NCI-H2227 (cell line): ENCODE results near the gene FAM13B.
"Not testable (repeated sequence)": the region's sequence is repeated elsewhere in the genome, so short reads cannot be mapped to it uniquely, and the experiment has no call there.

Experiments
- DNase-seq: peaks from one replicate; lab custom pipeline; 2025; ENCODE audit not compliant: unreplicated experiment; lab: John Stamatoyannopoulos, UW

The FAM13B gene

GRCh38 chr5:138032572-138033385, at the start of gene FAM13B:
FAM13B (minus strand) TSS chr5:138033079; CDS start chr5:138019111, 13,968 bp downstream.
- DNase-seq = peak; percentile 81

- no peak for DNase-seq
These were observed 49.2 kb upstream of the FAM13B start for GRCh38 chr5:138082033-138082432.

- no peak for DNase-seq
These were observed 45.2 kb upstream of the FAM13B start for GRCh38 chr5:138078006-138078643.

GRCh38 chr5:138077064-138077696, 44.3 kb upstream of the FAM13B start:
- DNase-seq = peak; percentile 69

GRCh38 chr5:138070026-138070425, 37.1 kb upstream of the FAM13B start:
- not testable (repeated sequence) for DNase-seq

GRCh38 chr5:138068742-138069600, 36.1 kb upstream of the FAM13B start:
- peak; percentile 11 for DNase-seq

GRCh38 chr5:138067945-138068344, 35.1 kb upstream of the FAM13B start:
- DNase-seq = no peak

- DNase-seq = no peak
These were observed 32.2 kb upstream of the FAM13B start for GRCh38 chr5:138065102-138065501.

GRCh38 chr5:138064526-138064925, 31.6 kb upstream of the FAM13B start:
- no peak for DNase-seq

GRCh38 chr5:138054847-138055558, 22.1 kb upstream of the FAM13B start:
- DNase-seq = peak; percentile 72

GRCh38 chr5:138054206-138054605, 21.3 kb upstream of the FAM13B start:
- DNase-seq = no peak

- DNase-seq = no peak
These were observed 20.7 kb upstream of the FAM13B start for GRCh38 chr5:138053554-138053953.

GRCh38 chr5:138052718-138053117, 19.8 kb upstream of the FAM13B start:
- not testable (repeated sequence) for DNase-seq

GRCh38 chr5:138051441-138052296, 18.8 kb upstream of the FAM13B start:
- DNase-seq = no peak

- DNase-seq = not testable (repeated sequence)
These were observed 12.4 kb upstream of the FAM13B start for GRCh38 chr5:138045283-138045682.

- no peak for DNase-seq
These were observed 5.9 kb upstream of the FAM13B start for GRCh38 chr5:138038826-138039225.

- no peak for DNase-seq
These were observed 5.2 kb upstream of the FAM13B start for GRCh38 chr5:138037907-138038633.

GRCh38 chr5:138037271-138037670, 4.4 kb upstream of the FAM13B start:
- peak; percentile 3 for DNase-seq
